Hematopoietic multipotent progenitor cell treated with erythropoietin and hydrocortisone succinate and interleukin-3 and kit ligand, for 17 days (in vitro differentiated cells): ENCODE data around the gene FTO.

Experiments used
- DNase-seq: peaks from one replicate; pipeline ENCODE4 v3.0.0-alpha.2; 2015; ENCODE audit warnings: low spot score

Gene FTO

GRCh38 chr16:54086791-54087190 is 382.8 kb downstream of the FTO start:
- no peak for DNase-seq

- DNase-seq: no peak
These were observed 386.6 kb downstream of the FTO start for GRCh38 chr16:54090602-54091001.

GRCh38 chr16:54093281-54093680 is 389.3 kb downstream of the FTO start:
- no peak for DNase-seq

GRCh38 chr16:54094641-54095040 is 390.7 kb downstream of the FTO start:
- no peak for DNase-seq

- DNase-seq: no peak
These were observed 392.7 kb downstream of the FTO start for GRCh38 chr16:54096607-54097006.

- DNase-seq: no peak
These were observed 393.8 kb downstream of the FTO start for GRCh38 chr16:54097774-54098173.

- DNase-seq: no peak
These were observed 394.3 kb downstream of the FTO start for GRCh38 chr16:54098247-54098646.

- DNase-seq: no peak
These were observed 395.7 kb downstream of the FTO start for GRCh38 chr16:54099627-54100026.

GRCh38 chr16:54102888-54103866 is 399.2 kb downstream of the FTO start:
- DNase-seq: no peak

GRCh38 chr16:54106057-54106456 is 402.1 kb downstream of the FTO start:
- DNase-seq: no peak

- no peak for DNase-seq
These were observed 403.7 kb downstream of the FTO start for GRCh38 chr16:54107583-54108202.

- DNase-seq: no peak
These were observed 406.3 kb downstream of the FTO start for GRCh38 chr16:54110016-54110981.

- DNase-seq: no peak
These were observed 408.7 kb downstream of the FTO start for GRCh38 chr16:54112451-54113206.

- no peak for DNase-seq
These were observed 411.6 kb downstream of the FTO start for GRCh38 chr16:54115558-54115957.

- DNase-seq: no peak
These were observed 412.2 kb downstream of the FTO start for GRCh38 chr16:54116124-54116655.

- DNase-seq: no peak
These were observed 414.9 kb downstream of the FTO start for GRCh38 chr16:54118846-54119245.

GRCh38 chr16:54120846-54121480 is 417.0 kb downstream of the FTO start:
- DNase-seq: no peak

GRCh38 chr16:54121539-54122295 is 417.8 kb downstream of the FTO start:
- DNase-seq: no peak

- no peak for DNase-seq
These were observed 419.8 kb downstream of the FTO start for GRCh38 chr16:54123766-54124165.
